COR-L47 (cell line): ENCODE measurements around the gene ARRDC2.
A peak's percentile ranks its signal among the peaks of the same experiment; 100 is the strongest.
"Not testable (repeated sequence)": the region's sequence is repeated elsewhere in the genome, so short reads cannot be mapped to it uniquely, and the experiment has no call there.

ENCODE experiments used
- DNase-seq: peaks from one replicate; lab custom pipeline; 2025; lab: John Stamatoyannopoulos, UW

Gene ARRDC2

GRCh38 chr19:18007917-18008673 is at the start of gene ARRDC2:
ARRDC2 (plus strand) TSS chr19:18008170; CDS start chr19:18008311, 141 bp downstream.
- DNase-seq, result peak; percentile 84

- no peak for DNase-seq
Observed at GRCh38 chr19:17963936-17964691, 43.9 kb upstream of the ARRDC2 start.

- no peak for DNase-seq
Observed at GRCh38 chr19:17965370-17966128, 42.4 kb upstream of the ARRDC2 start.

GRCh38 chr19:17966129-17966483 is 41.9 kb upstream of the ARRDC2 start:
- no peak for DNase-seq

- no peak for DNase-seq
Observed at GRCh38 chr19:17966550-17967256, 41.3 kb upstream of the ARRDC2 start, which contains the start of gene KCNN1. KCNN1 (plus strand) TSS chr19:17967107; CDS start chr19:17973889, 6,782 bp downstream.

GRCh38 chr19:17967257-17968051 is 40.5 kb upstream of the ARRDC2 start:
- peak; percentile 16 for DNase-seq

GRCh38 chr19:17968362-17968761 is 39.6 kb upstream of the ARRDC2 start:
- DNase-seq, result no peak

- DNase-seq, result no peak
Observed at GRCh38 chr19:17969096-17969792, 38.7 kb upstream of the ARRDC2 start.

- no peak for DNase-seq
Observed at GRCh38 chr19:17972230-17972629, 35.7 kb upstream of the ARRDC2 start.

GRCh38 chr19:17973759-17974158 is 34.2 kb upstream of the ARRDC2 start:
- no peak for DNase-seq

GRCh38 chr19:17974551-17974950 is 33.4 kb upstream of the ARRDC2 start:
- no peak for DNase-seq

- no peak for DNase-seq
Observed at GRCh38 chr19:17975032-17975431, 32.9 kb upstream of the ARRDC2 start.

- no peak for DNase-seq
Observed at GRCh38 chr19:17977021-17977420, 30.9 kb upstream of the ARRDC2 start.

- DNase-seq, result no peak
Observed at GRCh38 chr19:17977488-17977887, 30.5 kb upstream of the ARRDC2 start.

- DNase-seq, result no peak
Observed at GRCh38 chr19:17981611-17982010, 26.4 kb upstream of the ARRDC2 start.

GRCh38 chr19:17982430-17982829 is 25.5 kb upstream of the ARRDC2 start:
- DNase-seq, result no peak

- DNase-seq, result no peak
Observed at GRCh38 chr19:17985037-17985818, 22.7 kb upstream of the ARRDC2 start.

GRCh38 chr19:17986569-17986968 is 21.4 kb upstream of the ARRDC2 start:
- DNase-seq, result not testable (repeated sequence)

- DNase-seq, result no peak
Observed at GRCh38 chr19:17988161-17988560, 19.8 kb upstream of the ARRDC2 start.
